Measurements from ENCODE around the gene CALML5.

CALML5 gene

DNA sequence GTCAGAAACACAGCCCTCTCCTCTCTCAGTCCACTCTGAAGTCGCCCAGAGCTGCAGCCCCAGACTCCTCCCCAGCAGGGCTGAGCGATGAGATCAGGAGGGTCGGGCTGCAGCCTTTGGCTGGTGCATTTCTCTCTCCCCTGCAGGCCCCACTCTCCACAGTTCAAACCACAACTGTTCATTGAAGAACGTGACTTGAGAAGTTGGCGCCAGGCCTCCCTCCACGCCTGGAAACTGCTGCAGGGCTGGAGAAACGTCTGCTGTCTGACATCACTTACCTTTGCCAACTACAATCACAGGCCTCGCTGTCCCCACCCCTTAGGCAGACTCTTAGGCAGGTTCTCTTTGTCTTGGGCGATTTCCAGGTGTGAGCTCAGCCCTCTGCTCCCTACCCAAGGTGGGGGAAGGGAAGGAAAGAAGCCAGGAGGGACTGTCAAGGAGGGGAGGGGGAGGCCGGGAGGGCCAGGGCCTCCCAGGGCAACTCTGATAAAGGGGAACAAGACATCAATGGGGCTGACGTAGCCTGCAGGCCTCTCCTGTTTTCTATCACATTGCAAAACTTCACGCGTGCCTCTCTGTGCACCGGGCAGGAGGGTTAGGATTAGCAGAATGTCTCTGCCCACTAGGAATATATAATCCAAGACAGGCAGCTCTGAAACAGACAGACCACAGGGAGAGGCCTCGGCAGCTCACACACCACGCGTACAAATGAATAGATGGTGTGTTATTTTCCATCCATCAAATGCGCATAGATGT lies 32.7 kb downstream of the CALML5 start:
- H3K27me3 ChIP-seq (replicated peaks) = no peaks in the 10 kb centered on the region
- H3K27ac ChIP-seq = no peak overlapping the region

DNA sequence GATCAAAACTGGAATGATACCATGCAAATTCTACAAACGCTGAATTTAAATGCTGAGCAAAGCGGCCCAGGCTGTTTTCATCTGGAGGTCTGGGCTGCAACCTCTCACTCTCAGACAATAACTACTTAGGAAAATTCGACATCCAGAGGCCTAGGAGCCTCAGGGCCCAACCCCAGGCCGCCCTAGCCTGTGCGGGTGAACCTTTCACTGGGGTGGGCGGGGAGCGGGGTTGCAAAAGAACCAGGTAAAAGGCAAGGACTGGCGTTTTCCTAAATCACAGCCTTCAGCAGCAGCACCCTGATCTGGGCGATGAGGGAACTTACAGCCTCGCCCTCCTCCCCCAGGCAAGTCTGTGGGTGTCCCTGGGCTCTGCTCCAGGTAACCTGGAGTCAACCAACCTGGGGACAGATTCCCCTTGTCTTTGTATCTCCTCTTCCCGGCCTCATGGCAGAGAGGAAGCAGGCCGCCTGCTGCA lies 33.4 kb downstream of the CALML5 start:
- in situ Hi-C loops (cut with HindIII; ENCODE audit: low pct_ligation_motif_present, low sequenced_read_pairs) = no loop called here
- H3K36me3 ChIP-seq (replicated peaks) = no peaks in the 10 kb centered on the region
- H3K27ac ChIP-seq = no peak overlapping the region
- H3K27me3 ChIP-seq (replicated peaks) = no peaks in the 10 kb centered on the region
- TF ChIP-seq, protein P1, sequence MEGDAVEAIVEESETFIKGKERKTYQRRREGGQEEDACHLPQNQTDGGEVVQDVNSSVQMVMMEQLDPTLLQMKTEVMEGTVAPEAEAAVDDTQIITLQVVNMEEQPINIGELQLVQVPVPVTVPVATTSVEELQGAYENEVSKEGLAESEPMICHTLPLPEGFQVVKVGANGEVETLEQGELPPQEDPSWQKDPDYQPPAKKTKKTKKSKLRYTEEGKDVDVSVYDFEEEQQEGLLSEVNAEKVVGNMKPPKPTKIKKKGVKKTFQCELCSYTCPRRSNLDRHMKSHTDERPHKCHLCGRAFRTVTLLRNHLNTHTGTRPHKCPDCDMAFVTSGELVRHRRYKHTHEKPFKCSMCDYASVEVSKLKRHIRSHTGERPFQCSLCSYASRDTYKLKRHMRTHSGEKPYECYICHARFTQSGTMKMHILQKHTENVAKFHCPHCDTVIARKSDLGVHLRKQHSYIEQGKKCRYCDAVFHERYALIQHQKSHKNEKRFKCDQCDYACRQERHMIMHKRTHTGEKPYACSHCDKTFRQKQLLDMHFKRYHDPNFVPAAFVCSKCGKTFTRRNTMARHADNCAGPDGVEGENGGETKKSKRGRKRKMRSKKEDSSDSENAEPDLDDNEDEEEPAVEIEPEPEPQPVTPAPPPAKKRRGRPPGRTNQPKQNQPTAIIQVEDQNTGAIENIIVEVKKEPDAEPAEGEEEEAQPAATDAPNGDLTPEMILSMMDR (IDR thresholded peaks at IDR 0.05; ENCODE audit: low read depth, low read length, missing control alignments) = no peak
- no peak for DNase-seq
- no peak overlapping the region for H3K4me3 ChIP-seq (ENCODE audit: low read depth, low read length)

More for the DNA sequence above, 32.7 kb downstream of the CALML5 start:
- in situ Hi-C loops (cut with HindIII; ENCODE audit: low pct_ligation_motif_present, low sequenced_read_pairs) = no loop called here
- Histone ChIP-seq H3K36me3 (replicated peaks) (no peaks in the 10 kb centered on the region), H3K4me3 (ENCODE audit: low read depth, low read length) (no peak overlapping the region)
- TF ChIP-seq, protein P1 (IDR thresholded peaks at IDR 0.05; ENCODE audit: low read depth, low read length, missing control alignments) = no peak
- no peak for DNase-seq

DNA sequence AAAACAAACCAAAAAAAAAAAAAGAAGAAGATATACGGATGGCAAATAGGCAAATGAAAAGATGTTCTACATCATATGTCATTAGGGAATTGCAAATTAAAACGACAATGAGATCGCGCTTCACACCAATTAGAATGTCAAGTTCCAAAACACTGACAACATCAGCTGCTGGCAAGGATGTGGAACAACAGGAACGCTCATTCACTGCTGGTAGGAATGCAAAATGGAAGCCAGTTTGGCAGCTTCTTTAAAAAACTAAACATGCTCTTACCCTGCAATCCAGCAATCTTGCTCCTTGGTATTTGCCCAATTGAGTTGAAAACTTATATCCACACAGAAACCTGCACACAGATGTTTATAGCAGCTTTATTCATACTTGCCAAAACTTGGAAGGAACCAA lies 34.8 kb downstream of the CALML5 start:
- Histone ChIP-seq H3K27ac (no peak overlapping the region), H3K4me3 (ENCODE audit: low read depth, low read length) (no peak overlapping the region), H3K27me3 (replicated peaks) (no peaks in the 10 kb centered on the region), H3K36me3 (replicated peaks) (peaks cover 7% of the 10 kb centered on the region)
- in situ Hi-C loops (cut with HindIII; ENCODE audit: low pct_ligation_motif_present, low sequenced_read_pairs) = no loop called here
- TF ChIP-seq, protein P1 (IDR thresholded peaks at IDR 0.05; ENCODE audit: low read depth, low read length, missing control alignments) = no peak
- no peak for DNase-seq

DNA sequence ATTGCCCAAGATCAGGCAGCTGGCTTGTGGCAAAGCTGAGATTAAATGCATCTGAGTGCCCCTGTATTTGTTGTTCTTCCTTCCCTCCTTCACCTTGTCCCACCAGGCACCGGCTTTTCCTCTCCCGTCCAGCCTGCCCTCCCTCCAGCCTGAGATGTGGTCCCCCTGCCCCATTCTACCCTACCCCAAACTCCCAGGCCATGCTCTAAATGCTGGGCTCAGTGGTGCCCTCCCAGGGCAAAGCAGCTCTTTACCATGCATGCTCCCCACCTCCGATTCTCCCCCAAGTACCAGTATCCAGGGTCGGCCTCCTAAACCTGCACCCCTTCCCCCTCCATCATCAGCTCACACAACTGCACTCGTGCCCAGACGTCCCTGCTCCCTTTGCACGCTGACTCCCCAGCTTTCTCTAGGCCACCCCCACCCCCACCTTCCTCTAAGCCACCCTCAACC lies 36.5 kb downstream of the CALML5 start:
- no peak for DNase-seq
- no peak overlapping the region for H3K27ac ChIP-seq
- H3K4me3 ChIP-seq (ENCODE audit: low read depth, low read length) = no peak overlapping the region
- H3K27me3 ChIP-seq (replicated peaks) = no peaks in the 10 kb centered on the region
- in situ Hi-C loops (cut with HindIII; ENCODE audit: low pct_ligation_motif_present, low sequenced_read_pairs) = no loop called here
- peaks cover 12% of the 10 kb centered on the region for H3K36me3 ChIP-seq (replicated peaks)
- TF ChIP-seq, protein P1 (IDR thresholded peaks at IDR 0.05; ENCODE audit: low read depth, low read length, missing control alignments) = no peak

DNA sequence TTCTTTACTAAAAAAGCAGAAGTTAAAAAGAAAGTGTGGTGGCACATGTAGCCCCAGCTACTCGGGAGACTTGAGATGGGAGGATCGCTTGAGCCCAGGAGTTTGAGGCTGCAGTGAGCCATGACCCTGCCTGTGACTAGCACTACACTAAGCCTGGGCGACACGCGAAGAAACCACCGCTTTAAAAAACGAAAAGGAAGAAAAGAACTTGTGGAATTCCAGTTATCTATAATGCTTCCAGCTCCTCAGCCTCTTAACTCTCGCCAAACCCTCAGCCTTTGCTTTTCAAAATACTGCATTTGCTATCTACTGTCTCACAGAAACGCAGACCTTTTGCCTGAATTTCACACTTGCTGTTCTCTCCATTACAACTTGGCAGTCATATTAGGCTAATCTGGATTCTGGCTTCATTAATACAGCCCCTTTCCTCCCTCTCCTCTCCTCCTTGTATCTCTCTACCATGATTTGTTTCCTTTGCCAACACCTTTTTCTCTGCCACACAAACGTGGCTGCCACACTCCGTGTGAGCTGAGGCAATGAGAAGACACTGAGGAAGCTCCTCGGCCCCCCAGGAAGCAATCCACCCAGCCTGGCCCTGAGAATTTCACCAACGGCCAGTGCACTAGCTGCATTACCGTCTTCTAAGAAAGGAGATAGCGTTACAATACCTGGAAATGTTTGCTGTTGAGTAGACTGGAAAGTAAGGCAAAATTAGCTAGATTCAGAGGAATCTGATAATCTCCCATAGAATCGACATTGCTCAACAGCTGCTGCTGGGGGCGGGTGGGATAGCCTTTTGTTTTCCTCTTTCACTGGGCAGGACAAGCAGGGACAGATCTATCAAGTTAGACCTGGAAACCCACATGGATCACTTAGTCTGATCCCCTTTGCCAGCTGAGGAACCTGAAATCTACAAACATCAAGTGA lies 37.2 kb downstream of the CALML5 start:
- TF ChIP-seq, protein P1 (IDR thresholded peaks at IDR 0.05; ENCODE audit: low read depth, low read length, missing control alignments) = no peak
- Histone ChIP-seq H3K4me3 (ENCODE audit: low read depth, low read length) (no peak overlapping the region), H3K27ac (peak overlapping the region; percentile 14), H3K36me3 (replicated peaks) (peaks cover 14% of the 10 kb centered on the region), H3K27me3 (replicated peaks) (no peaks in the 10 kb centered on the region)
- DNase-seq = peak; percentile 48
- in situ Hi-C loops (cut with HindIII; ENCODE audit: low pct_ligation_motif_present, low sequenced_read_pairs) = no loop called here

Measured in brain microvascular endothelial cell (primary cell).